Measurements from ENCODE around the gene FOXK1.
"Not testable (repeated sequence)": the region's sequence is repeated elsewhere in the genome, so short reads cannot be mapped to it uniquely, and the experiment has no call there.

FOXK1 gene

GRCh38 chr7:4690953-4691856 lies 9.1 kb downstream of the FOXK1 start:
- no peak overlapping the region for H3K4me3 ChIP-seq (ENCODE audit: control insufficient read depth, low read depth, low read length)
- TF ChIP-seq CTCF (IDR thresholded peaks at IDR 0.05; ENCODE audit: control insufficient read depth, insufficient read depth, low read depth, low read length, missing control alignments) = no peak
- DNase-seq (ENCODE audit: low read depth) = no peak

GRCh38 chr7:4692055-4692454 lies 10.0 kb downstream of the FOXK1 start:
- no peak overlapping the region for H3K4me3 ChIP-seq (ENCODE audit: control insufficient read depth, low read depth, low read length)
- TF ChIP-seq CTCF (IDR thresholded peaks at IDR 0.05; ENCODE audit: control insufficient read depth, insufficient read depth, low read depth, low read length, missing control alignments) = no peak
- DNase-seq (ENCODE audit: low read depth) = no peak

- DNase-seq (ENCODE audit: low read depth); H3K4me3 ChIP-seq (ENCODE audit: control insufficient read depth, low read depth, low read length): not testable (repeated sequence)
Measured at GRCh38 chr7:4692622-4693021, 10.5 kb downstream of the FOXK1 start.

- TF ChIP-seq CTCF (IDR thresholded peaks at IDR 0.05; ENCODE audit: control insufficient read depth, insufficient read depth, low read depth, low read length, missing control alignments) = no peak
- DNase-seq (ENCODE audit: low read depth) = no peak
- no peak overlapping the region for H3K4me3 ChIP-seq (ENCODE audit: control insufficient read depth, low read depth, low read length)
Measured at GRCh38 chr7:4693152-4693551, 11.1 kb downstream of the FOXK1 start.

- no peak for TF ChIP-seq CTCF (IDR thresholded peaks at IDR 0.05; ENCODE audit: control insufficient read depth, insufficient read depth, low read depth, low read length, missing control alignments)
- DNase-seq (ENCODE audit: low read depth) = no peak
Measured at GRCh38 chr7:4693749-4694148, 11.7 kb downstream of the FOXK1 start.

GRCh38 chr7:4694305-4694704 lies 12.2 kb downstream of the FOXK1 start:
- DNase-seq (ENCODE audit: low read depth) = no peak
- TF ChIP-seq CTCF (IDR thresholded peaks at IDR 0.05; ENCODE audit: control insufficient read depth, insufficient read depth, low read depth, low read length, missing control alignments) = no peak
- H3K4me3 ChIP-seq (ENCODE audit: control insufficient read depth, low read depth, low read length) = no peak overlapping the region

More at GRCh38 chr7:4693749-4694148, 11.7 kb downstream of the FOXK1 start:
- no peak overlapping the region for H3K4me3 ChIP-seq (ENCODE audit: control insufficient read depth, low read depth, low read length)

- TF ChIP-seq CTCF (IDR thresholded peaks at IDR 0.05; ENCODE audit: control insufficient read depth, insufficient read depth, low read depth, low read length, missing control alignments) = no peak
- no peak for DNase-seq (ENCODE audit: low read depth)
- H3K4me3 ChIP-seq (ENCODE audit: control insufficient read depth, low read depth, low read length) = no peak overlapping the region
Measured at GRCh38 chr7:4698707-4699275, 16.7 kb downstream of the FOXK1 start.
